SU-DHL-6 (cell line): Measurements from ENCODE around the gene CARD10.

Experiments
- H2AFZ ChIP-seq: fragments of 200-600 bp; sonication (generic); 2 replicates; pipeline ENCODE4 v1.6.1; 2014; ENCODE audit warnings: low read depth, mild to moderate bottlenecking, moderate library complexity, mixed read lengths, antibody characterized with exemption, low read length; ENCODE audit not compliant: severe bottlenecking
- H3F3A ChIP-seq: fragments of 200-600 bp; shearing (Covaris generic); 2 replicates; pipeline ENCODE4 v1.6.0; 2016; ENCODE audit warnings: antibody characterized with exemption, mild to moderate bottlenecking; ENCODE audit not compliant: insufficient read depth
- H3K27ac ChIP-seq: fragments of 200-600 bp; sonication (generic); 2 replicates; pipeline ENCODE4 v1.5.1; 2016; ENCODE audit warnings: low read depth, mild to moderate bottlenecking, low read length, moderate library complexity, mixed read lengths
- H3K27me3 ChIP-seq: fragments of 200-600 bp; sonication (generic), shearing (Covaris generic); 2 replicates; pipeline ENCODE4 v1.6.0; 2014; ENCODE audit warnings: mild to moderate bottlenecking, low read length
- H3K36me3 ChIP-seq: fragments of 200-600 bp; sonication (generic); 2 replicates; pipeline ENCODE4 v1.6.1; 2014; ENCODE audit warnings: mild to moderate bottlenecking, low read length, mixed read lengths
- H3K4me2 ChIP-seq: fragments of 300-600, 200-600 bp; shearing (Covaris generic), sonication (generic); 2 replicates; pipeline ENCODE4 v1.6.0; 2014; ENCODE audit warnings: low read length, low read depth, mild to moderate bottlenecking; ENCODE audit not compliant: poor library complexity, severe bottlenecking
- H3K4me3 ChIP-seq: fragments of 200-600 bp; sonication (generic); 2 replicates; pipeline ENCODE4 v1.5.1; 2014; ENCODE audit warnings: antibody characterized with exemption, low read length, mild to moderate bottlenecking, mixed read lengths; ENCODE audit not compliant: insufficient read depth, poor library complexity, severe bottlenecking
- H3K79me2 ChIP-seq: fragments of 200-600 bp; sonication (generic); 2 replicates; pipeline ENCODE4 v1.6.1; 2014; ENCODE audit warnings: mild to moderate bottlenecking, low read length, moderate library complexity; ENCODE audit not compliant: insufficient read depth
- H3K9ac ChIP-seq: fragments of 200-600 bp; sonication (generic); 2 replicates; pipeline ENCODE4 v1.7.0; 2014; ENCODE audit warnings: mild to moderate bottlenecking, low read length
- H3K9me2 ChIP-seq: fragments of 200-600 bp; sonication (generic); replicated peaks from 2 replicates; pipeline ENCODE4 v1.6.1; 2014; ENCODE audit warnings: low read length; ENCODE audit not compliant: insufficient read depth
- H3K9me3 ChIP-seq: fragments of 200-600 bp; sonication (generic); 2 replicates; pipeline ENCODE4 v1.6.1; 2014; ENCODE audit warnings: low read length, mixed read lengths; ENCODE audit not compliant: insufficient read depth
- H4K20me1 ChIP-seq: fragments of 200-600 bp; sonication (generic); 2 replicates; pipeline ENCODE4 v1.6.1; 2014; ENCODE audit warnings: low read depth, mild to moderate bottlenecking, antibody characterized with exemption, low read length, moderate library complexity, mixed read lengths
- EZH2phosphoT487 ChIP-seq: fragments of 200-600 bp; sonication (generic), shearing (Covaris generic); conservative IDR thresholded peaks from 2 replicates; pipeline ENCODE4 v1.6.1; 2018; ENCODE audit warnings: mild to moderate bottlenecking, antibody characterized with exemption, low read length, moderate library complexity, mixed read lengths
- TF ChIP-seq, protein P1 (sequence below): fragments of 200-600 bp; sonication (generic); IDR thresholded peaks from one replicate; pipeline ENCODE4 v1.5.1; 2017; ENCODE audit warnings: antibody characterized with exemption, mild to moderate bottlenecking, low read length, moderate library complexity; ENCODE audit not compliant: insufficient read depth, poor library complexity, severe bottlenecking

The CARD10 gene

DNA sequence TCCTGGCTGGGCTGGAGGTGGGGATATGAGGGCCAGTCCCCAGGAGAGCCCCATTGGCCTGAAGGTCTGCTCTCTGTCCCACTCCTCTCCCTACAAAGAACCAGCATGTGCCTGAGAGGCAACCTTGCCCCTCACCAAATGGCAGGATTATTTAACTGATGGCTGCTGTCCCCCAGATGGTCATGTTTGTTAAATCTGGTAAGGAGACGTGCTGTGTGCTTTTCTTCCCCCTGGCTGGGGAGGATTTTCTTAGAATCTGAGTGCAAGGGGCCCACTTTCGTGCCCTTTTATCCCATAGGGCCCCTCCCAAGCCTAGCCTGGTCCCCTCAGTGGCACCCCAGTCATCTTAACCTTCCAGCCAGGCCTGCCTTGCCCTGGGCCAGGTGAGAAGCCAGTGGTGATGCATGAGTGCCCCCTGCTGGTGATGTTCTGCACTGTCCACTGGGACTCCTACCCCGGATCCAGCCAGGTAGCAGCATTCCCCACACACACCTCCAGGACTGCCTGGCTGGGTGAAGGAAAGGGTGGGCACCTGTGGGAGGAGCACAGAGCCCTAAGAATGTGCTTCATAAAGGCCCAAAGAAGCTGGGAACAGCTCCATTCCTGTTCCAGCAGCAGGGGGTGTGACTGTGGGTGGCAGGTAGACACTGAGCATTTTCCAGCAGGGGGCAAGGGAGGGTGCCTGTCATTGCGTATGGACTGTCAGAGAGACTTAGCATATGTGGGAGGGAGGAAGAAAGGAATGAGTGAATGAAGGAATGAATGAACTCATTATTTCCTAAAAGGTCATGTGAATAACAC is 61.9 kb downstream of the CARD10 start:
- no peak overlapping the region for H3K27ac ChIP-seq

DNA sequence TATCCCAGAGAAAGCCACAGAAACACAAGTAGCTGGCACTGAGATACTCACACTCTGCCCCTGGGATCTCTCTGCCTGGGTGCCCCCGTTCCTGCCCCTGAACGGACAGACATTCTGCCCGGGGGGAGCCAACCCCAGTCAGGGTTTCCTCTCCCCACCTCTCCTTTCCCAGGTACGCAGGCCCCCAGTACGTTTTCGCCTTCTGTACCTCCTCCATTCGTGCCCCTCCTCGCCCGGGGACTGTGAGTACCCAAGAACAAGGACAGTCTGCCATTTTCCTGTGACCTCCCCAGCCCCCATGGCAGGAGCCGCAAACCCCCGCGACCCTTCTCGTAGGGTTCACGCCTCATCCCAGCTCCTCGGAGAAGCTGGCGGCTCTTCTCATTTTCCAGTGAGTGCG is 62.9 kb downstream of the CARD10 start:
- H3K4me2 ChIP-seq, result no peak overlapping the region
- H3K9ac ChIP-seq, result no peak overlapping the region
- no peak overlapping the region for H2AFZ ChIP-seq
- H3K27ac ChIP-seq, result no peak overlapping the region
- H3K27me3 ChIP-seq, result no peaks in the 10 kb centered on the region
- no peaks in the 10 kb centered on the region for H3K79me2 ChIP-seq
- no peaks in the 10 kb centered on the region for H3K9me3 ChIP-seq
- H3K9me2 ChIP-seq, result no peaks in the 10 kb centered on the region
- H3K4me3 ChIP-seq, result no peak overlapping the region
- no peaks in the 10 kb centered on the region for H3K36me3 ChIP-seq
- H4K20me1 ChIP-seq, result no peaks in the 10 kb centered on the region
- no peaks in the 10 kb centered on the region for H3F3A ChIP-seq
- TF ChIP-seq, protein P1, sequence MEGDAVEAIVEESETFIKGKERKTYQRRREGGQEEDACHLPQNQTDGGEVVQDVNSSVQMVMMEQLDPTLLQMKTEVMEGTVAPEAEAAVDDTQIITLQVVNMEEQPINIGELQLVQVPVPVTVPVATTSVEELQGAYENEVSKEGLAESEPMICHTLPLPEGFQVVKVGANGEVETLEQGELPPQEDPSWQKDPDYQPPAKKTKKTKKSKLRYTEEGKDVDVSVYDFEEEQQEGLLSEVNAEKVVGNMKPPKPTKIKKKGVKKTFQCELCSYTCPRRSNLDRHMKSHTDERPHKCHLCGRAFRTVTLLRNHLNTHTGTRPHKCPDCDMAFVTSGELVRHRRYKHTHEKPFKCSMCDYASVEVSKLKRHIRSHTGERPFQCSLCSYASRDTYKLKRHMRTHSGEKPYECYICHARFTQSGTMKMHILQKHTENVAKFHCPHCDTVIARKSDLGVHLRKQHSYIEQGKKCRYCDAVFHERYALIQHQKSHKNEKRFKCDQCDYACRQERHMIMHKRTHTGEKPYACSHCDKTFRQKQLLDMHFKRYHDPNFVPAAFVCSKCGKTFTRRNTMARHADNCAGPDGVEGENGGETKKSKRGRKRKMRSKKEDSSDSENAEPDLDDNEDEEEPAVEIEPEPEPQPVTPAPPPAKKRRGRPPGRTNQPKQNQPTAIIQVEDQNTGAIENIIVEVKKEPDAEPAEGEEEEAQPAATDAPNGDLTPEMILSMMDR, result no peak
- no peak for TF ChIP-seq EZH2phosphoT487

More for the DNA sequence above, 61.9 kb downstream of the CARD10 start:
- no peak overlapping the region for H3K4me3 ChIP-seq
- no peaks in the 10 kb centered on the region for H3K9me3 ChIP-seq
- no peaks in the 10 kb centered on the region for H3F3A ChIP-seq
- no peaks in the 10 kb centered on the region for H3K9me2 ChIP-seq
- H3K79me2 ChIP-seq, result no peaks in the 10 kb centered on the region
- H3K4me2 ChIP-seq, result no peak overlapping the region
- H3K9ac ChIP-seq, result no peak overlapping the region
- H2AFZ ChIP-seq, result no peak overlapping the region
- no peaks in the 10 kb centered on the region for H4K20me1 ChIP-seq
- H3K36me3 ChIP-seq, result no peaks in the 10 kb centered on the region
- no peaks in the 10 kb centered on the region for H3K27me3 ChIP-seq
- TF ChIP-seq EZH2phosphoT487, result no peak
- TF ChIP-seq, protein P1, result peak; percentile 94

DNA sequence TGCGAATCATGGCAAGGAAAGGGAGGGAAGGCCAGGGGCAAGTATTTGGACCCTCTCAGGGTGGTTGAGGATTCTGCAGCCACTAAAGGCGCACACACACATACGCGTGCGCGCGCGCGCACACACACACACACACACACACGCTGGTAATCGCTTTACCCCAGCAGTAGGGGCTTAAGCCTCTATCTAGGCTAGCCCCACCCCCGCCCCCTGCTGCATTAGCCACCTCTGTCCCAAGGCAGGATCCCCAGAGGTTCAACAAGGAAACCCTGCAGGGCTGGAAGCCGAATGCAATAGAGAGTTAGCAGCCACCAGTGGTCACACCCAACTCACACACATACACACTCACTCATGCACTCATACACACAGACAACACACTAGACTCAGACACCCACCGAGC is 63.3 kb downstream of the CARD10 start:
- no peak overlapping the region for H3K4me3 ChIP-seq
- no peaks in the 10 kb centered on the region for H3K79me2 ChIP-seq
- no peak overlapping the region for H2AFZ ChIP-seq
- no peak overlapping the region for H3K27ac ChIP-seq
- H3K27me3 ChIP-seq, result no peaks in the 10 kb centered on the region
- H3F3A ChIP-seq, result no peaks in the 10 kb centered on the region
- no peak overlapping the region for H3K9ac ChIP-seq
- TF ChIP-seq, protein P1, result no peak
- TF ChIP-seq EZH2phosphoT487, result no peak
- H3K9me2 ChIP-seq, result no peaks in the 10 kb centered on the region
- H4K20me1 ChIP-seq, result no peaks in the 10 kb centered on the region
- no peaks in the 10 kb centered on the region for H3K36me3 ChIP-seq
- H3K4me2 ChIP-seq, result no peak overlapping the region
- H3K9me3 ChIP-seq, result no peaks in the 10 kb centered on the region
